Small intestine (tissue), 7 donors: Measurements from ENCODE around the gene GARIN1A. TPM values are rescaled to one million over a fixed set of nuclear protein-coding genes. Genes with fewer than 3 reads are reported as not detected.
"Not testable (repeated sequence)": the region's sequence is repeated elsewhere in the genome, so short reads cannot be mapped to it uniquely, and the experiment has no call there.

Experiments
- DNase-seq, 2 donors: peaks; one replicate each; pipeline versions ENCODE4 v3.0.0 to v3.0.0-alpha.2; 2013
- FAIRE-seq: peaks from 2 replicates; lab custom pipeline; 2012; peaks lifted over from hg19 to GRCh38; lab: Jason Lieb, UNC
- H3K27ac ChIP-seq, 3 donors: one replicate each; pipeline ENCODE4 v1.5.1; 2013; ENCODE audit warnings: low read length in 2 of 3, mild to moderate bottlenecking in 2 of 3, control low read depth in 1 of 3, inconsistent platforms in 1 of 3, low read depth in 1 of 3, moderate library complexity in 1 of 3
- H3K27me3 ChIP-seq, 3 donors: one replicate each; pipeline ENCODE4 v1.6.1; 2013; ENCODE audit warnings: low read length in 3 of 3, inconsistent platforms in 1 of 3; ENCODE audit not compliant: control insufficient read depth in 3 of 3, insufficient read depth in 3 of 3
- H3K36me3 ChIP-seq, 3 donors: one replicate each; pipeline ENCODE4 v1.6.1; 2013; ENCODE audit warnings: low read length in 3 of 3, inconsistent platforms in 1 of 3, low read depth in 1 of 3, mild to moderate bottlenecking in 1 of 3, moderate library complexity in 1 of 3; ENCODE audit not compliant: control insufficient read depth in 3 of 3, insufficient read depth in 2 of 3
- H3K4me1 ChIP-seq, 3 donors: one replicate each; pipeline ENCODE4 v1.6.1; 2013; ENCODE audit warnings: low read length in 2 of 3, inconsistent platforms in 1 of 3, low read depth in 1 of 3, mild to moderate bottlenecking in 1 of 3, moderate library complexity in 1 of 3; ENCODE audit not compliant: control insufficient read depth in 3 of 3, insufficient read depth in 2 of 3
- H3K4me3 ChIP-seq, 3 donors: one replicate each; pipeline ENCODE4 v1.5.1; 2013; ENCODE audit warnings: low read length in 3 of 3, control low read depth in 1 of 3, inconsistent platforms in 1 of 3, low read depth in 1 of 3, mild to moderate bottlenecking in 1 of 3, moderate library complexity in 1 of 3
- H3K9me3 ChIP-seq, 2 donors: one replicate each; pipeline ENCODE4 v1.6.1; 2013; ENCODE audit warnings: low read depth in 1 of 2, low read length in 1 of 2; ENCODE audit not compliant: control insufficient read depth in 2 of 2, insufficient read depth in 1 of 2
- WGBS, 3 donors: extraction: QIAGEN DNeasy Blood & Tissue Kit; methylation state at CpG; one replicate each; pipeline ENCODE4 v1.1.7; 2013; 5-methylcytosine and 5-hydroxymethylcytosine counted together
- polyA plus RNA-seq, 4 donors: library from polyadenylated mRNA; stranded (reverse) in 3 of 4; unstranded in 1 of 4; fragments of 200-250 nt in 3 of 4; fragments of 120-200 nt in 1 of 4; gene quantifications; one replicate each; pipeline versions ENCODE4 v1.2.1 to v1.2.3, GENCODE V29; 2013
- donor health status: healthy with polysubstance abuse.
- donor health status: control.
- donor health status: control.
- donor health status: Bipolar disorder and iron deficiency.
- donor health status: healthy.

Gene GARIN1A
- polyA plus RNA-seq, 4 donors: 0.37 to 2.0 (median 1.5) TPM

- DNase-seq (no peak), FAIRE-seq (no peak)
- no peaks in the 10 kb centered on the region for H3K27me3 ChIP-seq
- H3K9me3 ChIP-seq: peaks cover 0 to 18% of the 10 kb centered on the region in 2 donors
- H3K36me3 ChIP-seq: peaks cover 0 to 2% (median 0%) of the 10 kb centered on the region in 3 donors
- no peak overlapping the region for H3K27ac ChIP-seq
- no peak overlapping the region for H3K4me3 ChIP-seq
- 76 to 89% (median 87%) methylated on average over 3 to 6 of the region's 8 CpGs for WGBS, 3 donors
- H3K4me1 ChIP-seq: no peaks in the 10 kb centered on the region
Observed at GRCh38 chr7:128666200-128666599, 5.9 kb upstream of the GARIN1A start.

GRCh38 chr7:128672927-128673517 is 930 bp downstream of the GARIN1A start:
- H3K4me1 ChIP-seq: no peaks in the 10 kb centered on the region
- DNase-seq (peak; percentile 4 to 30), FAIRE-seq (no peak)
- WGBS, 3 donors: 10 to 17% (median 12%) methylated on average over 7 of the region's 7 CpGs
- no peak overlapping the region for H3K27ac ChIP-seq
- peaks cover 0 to 2% (median 0%) of the 10 kb centered on the region in 3 donors for H3K36me3 ChIP-seq
- peaks cover 0 to 3% (median 2%) of the 10 kb centered on the region in 3 donors for H3K27me3 ChIP-seq
- no peaks in the 10 kb centered on the region for H3K9me3 ChIP-seq
- no peak overlapping the region for H3K4me3 ChIP-seq

GRCh38 chr7:128673571-128673970 is 1.5 kb downstream of the GARIN1A start:
- DNase-seq: no peak
- Histone ChIP-seq H3K36me3 (peaks cover 0 to 2% (median 0%) of the 10 kb centered on the region in 3 donors), H3K4me1 (no peaks in the 10 kb centered on the region), H3K27me3 (peaks cover 0 to 3% (median 2%) of the 10 kb centered on the region in 3 donors), H3K27ac (no peak overlapping the region), H3K9me3 (no peaks in the 10 kb centered on the region), H3K4me3 (no peak overlapping the region)
- WGBS, 3 donors: 84 to 88% (median 85%) methylated on average over 6 of the region's 6 CpGs
- FAIRE-seq: no peak

- no peak for FAIRE-seq
Observed at GRCh38 chr7:128676665-128677064, 4.6 kb downstream of the GARIN1A start.

GRCh38 chr7:128679920-128680319 is 7.8 kb downstream of the GARIN1A start:
- Histone ChIP-seq H3K27me3 (peaks cover 0 to under 1% (median 0%) of the 10 kb centered on the region in 3 donors), H3K36me3 (no peaks in the 10 kb centered on the region), H3K9me3 (no peaks in the 10 kb centered on the region), H3K27ac (no peak overlapping the region), H3K4me1 (no peaks in the 10 kb centered on the region), H3K4me3 (no peak overlapping the region)
- FAIRE-seq: no peak
- DNase-seq: no peak
- WGBS, 3 donors: 84 to 88% (median 86%) methylated on average over 6 of the region's 6 CpGs

More at GRCh38 chr7:128676665-128677064, 4.6 kb downstream of the GARIN1A start:
- no peaks in the 10 kb centered on the region for H3K4me1 ChIP-seq
- H3K4me3 ChIP-seq: no peak overlapping the region
- no peak for DNase-seq
- 83 to 87% (median 85%) methylated on average over 4 of the region's 4 CpGs for WGBS, 3 donors
- no peaks in the 10 kb centered on the region for H3K36me3 ChIP-seq
- H3K9me3 ChIP-seq: no peaks in the 10 kb centered on the region
- H3K27me3 ChIP-seq: peaks cover 0 to 3% (median 2%) of the 10 kb centered on the region in 3 donors
- H3K27ac ChIP-seq: no peak overlapping the region

GRCh38 chr7:128681794-128682537 is 9.9 kb downstream of the GARIN1A start:
- Histone ChIP-seq H3K4me1 (no peaks in the 10 kb centered on the region), H3K4me3 (no peak overlapping the region), H3K27me3 (no peaks in the 10 kb centered on the region), H3K27ac (no peak overlapping the region), H3K9me3 (no peaks in the 10 kb centered on the region), H3K36me3 (no peaks in the 10 kb centered on the region)
- DNase-seq: no peak
- no peak for FAIRE-seq
- WGBS, 3 donors: 74 to 86% (median 76%) methylated on average over 3 of the region's 3 CpGs

- WGBS, 3 donors: 93 to 100% (median 95%) methylated on average over 1 of the region's 1 CpG
- H3K27ac ChIP-seq, FAIRE-seq, H3K36me3 ChIP-seq, H3K9me3 ChIP-seq, DNase-seq, H3K27me3 ChIP-seq, H3K4me1 ChIP-seq, H3K4me3 ChIP-seq: not testable (repeated sequence)
Observed at GRCh38 chr7:128683270-128683669, 11.2 kb downstream of the GARIN1A start.

GRCh38 chr7:128683738-128684137 is 11.6 kb downstream of the GARIN1A start:
- not testable (repeated sequence) for H3K4me3 ChIP-seq, H3K27me3 ChIP-seq, H3K27ac ChIP-seq, H3K4me1 ChIP-seq, DNase-seq, H3K9me3 ChIP-seq, FAIRE-seq, H3K36me3 ChIP-seq
- WGBS, 3 donors: 72 to 81% (median 76%) methylated on average over 4 of the region's 4 CpGs
